K562 (cell line): ENCODE data around the gene NSG2. TPM values are rescaled to one million over a fixed set of nuclear protein-coding genes. Genes with fewer than 3 reads are reported as not detected.
A peak's percentile ranks its signal among the peaks of the same experiment; 100 is the strongest.

Experiments used
- ATAC-seq: fragments of 200-7000 bp; cut with Tn5 transposase; 3 replicates; pipeline ENCODE4 v1.9.1; 2020; ENCODE audit warnings: moderate library complexity
- BruUV-seq: library from RNA; stranded (reverse); fragments of 400-500 nt; replicated peaks from 2 replicates; lab custom pipeline; 2021; lab: Mats Ljungman, UMichigan
- CTCF ChIA-PET: fragments of 300-600 bp; formaldehyde crosslinking; extraction: SDS; loops from one replicate; lab custom pipeline; 2021; ENCODE audit warnings: low intra/inter-chr PET ratio; lab: Yijun Ruan, JAX
- POLR2A ChIA-PET: fragments of 300-600, 350-650 bp; sonication (Branson Sonifier 250); formaldehyde crosslinking; extraction: SDS; loops from one replicate; lab custom pipeline; 2021; ENCODE audit warnings: antibody characterized with exemption, inconsistent platforms; lab: Yijun Ruan, JAX
- DNase-seq, 4 experiments: peaks; one replicate each; pipeline versions ENCODE4 v3.0.0 to v3.0.0-alpha.2; 2011 to 2018; ENCODE audit warnings: low spot score in 3 of 4, mixed read lengths in 3 of 4; ENCODE audit errors: extremely low read depth in 1 of 4
- FAIRE-seq: peaks from 2 replicates; lab custom pipeline; 2011; peaks lifted over from hg19 to GRCh38; lab: Jason Lieb, UNC
- H2AFZ ChIP-seq: 2 replicates; pipeline ENCODE4 v1.6.0; 2011; ENCODE audit warnings: low read depth, low read length, control low read depth, inconsistent platforms
- H3K27ac ChIP-seq: fragments of 200-600 bp; 3 replicates; pipeline ENCODE4 v1.8.0; 2011; ENCODE audit warnings: low read depth, mild to moderate bottlenecking, control low read depth, inconsistent platforms, low read length, moderate library complexity, mixed read lengths; ENCODE audit errors: extremely low read depth
- H3K27me3 ChIP-seq, 2 experiments: fragments of 300-600 bp in 1 of 2; 2 replicates in 1 of 2; 3 replicates in 1 of 2; pipeline versions ENCODE4 v1.6.0 to v1.8.0; 2011; ENCODE audit warnings: inconsistent platforms in 2 of 2, low read length in 2 of 2, mild to moderate bottlenecking in 1 of 2, mixed read lengths in 1 of 2, moderate library complexity in 1 of 2; ENCODE audit not compliant: control insufficient read depth in 2 of 2, insufficient read depth in 2 of 2
- H3K36me3 ChIP-seq: fragments of 300-600 bp; 3 replicates; pipeline ENCODE4 v1.8.0; 2011; ENCODE audit warnings: mild to moderate bottlenecking, low read length, inconsistent platforms; ENCODE audit not compliant: control insufficient read depth, insufficient read depth
- H3K4me1 ChIP-seq, 2 experiments: fragments of 200-600 bp in 1 of 2; replicated peaks in 1 of 2; 2 replicates in 1 of 2; 3 replicates in 1 of 2; pipeline versions ENCODE4 v1.5.1 to v1.8.0; 2011; ENCODE audit warnings: inconsistent platforms in 2 of 2, low read length in 2 of 2, mild to moderate bottlenecking in 1 of 2, mixed read lengths in 1 of 2, moderate library complexity in 1 of 2; ENCODE audit not compliant: control insufficient read depth in 2 of 2, insufficient read depth in 2 of 2
- H3K4me2 ChIP-seq: 2 replicates; pipeline ENCODE4 v1.6.1; 2011; ENCODE audit warnings: low read length, control low read depth, inconsistent platforms, mixed read lengths; ENCODE audit not compliant: insufficient read depth
- H3K4me3 ChIP-seq: fragments of 200-600 bp; sonication (generic), shearing (Covaris generic); 2 replicates; pipeline ENCODE4 v1.5.1; 2016; ENCODE audit warnings: control low read depth, inconsistent platforms
- H3K79me2 ChIP-seq: fragments of 200-600 bp; 3 replicates; pipeline ENCODE4 v1.8.0; 2011; ENCODE audit warnings: low read length, inconsistent platforms; ENCODE audit not compliant: control insufficient read depth, insufficient read depth
- H3K9ac ChIP-seq, 2 experiments: 2 replicates each; pipeline versions ENCODE4 v1.6.0 to v1.6.1; 2011; ENCODE audit warnings: low read depth in 2 of 2, low read length in 2 of 2, control low read depth in 1 of 2, inconsistent platforms in 1 of 2, mild to moderate bottlenecking in 1 of 2, mixed read lengths in 1 of 2; ENCODE audit not compliant: insufficient read depth in 1 of 2
- H3K9me1 ChIP-seq: one replicate; pipeline ENCODE4 v1.6.0; 2011; ENCODE audit warnings: inconsistent platforms, mild to moderate bottlenecking, low read length, moderate library complexity; ENCODE audit not compliant: control insufficient read depth, insufficient read depth
- H3K9me3 ChIP-seq: replicated peaks from 2 replicates; pipeline ENCODE4 v1.5.1; 2011; ENCODE audit warnings: low read depth, low read length, inconsistent platforms; ENCODE audit not compliant: control insufficient read depth, insufficient read depth
- H4K20me1 ChIP-seq: replicated peaks from 2 replicates; pipeline ENCODE4 v1.6.1; 2011; ENCODE audit warnings: low read length, inconsistent platforms, mixed read lengths; ENCODE audit not compliant: control insufficient read depth, insufficient read depth
- BRD4 ChIP-seq: fragments of 200-600 bp; sonication (generic); IDR thresholded peaks from 2 replicates; pipeline ENCODE4 v1.6.1; 2017; ENCODE audit warnings: inconsistent platforms
- FOSL1 ChIP-seq: fragments of 200-800 bp; sonication (Bioruptor generic); conservative IDR thresholded peaks from 2 replicates; pipeline ENCODE4 v1.6.1; 2016; ENCODE audit warnings: missing genetic modification characterization, missing compliant biosample characterization
- HLTF ChIP-seq: fragments of 450-650 bp; IDR thresholded peaks from 2 replicates; pipeline ENCODE4 v1.6.1; 2016
- LCOR ChIP-seq: sonication (generic); formaldehyde crosslinking; IDR thresholded peaks from 2 replicates; pipeline ENCODE4 v1.8.0; 2022; ENCODE audit warnings: mild to moderate bottlenecking, missing genetic modification reagents
- NRF1 ChIP-seq, 2 experiments: fragments of 450-650 bp; IDR thresholded peaks in 1 of 2; conservative IDR thresholded peaks in 1 of 2; 2 replicates each; pipeline ENCODE4 v1.6.1; 2014; ENCODE audit warnings: mild to moderate bottlenecking in 2 of 2
- PML ChIP-seq: IDR thresholded peaks from 2 replicates; pipeline ENCODE4 v1.6.1; 2012; ENCODE audit warnings: low read length, inconsistent platforms
- POLR2A ChIP-seq: fragments of 450-650 bp; conservative IDR thresholded peaks from 2 replicates; pipeline ENCODE4 v1.6.1; 2016
- PTTG1 ChIP-seq: fragments of 450-650 bp; IDR thresholded peaks from 2 replicates; pipeline ENCODE4 v1.6.1; 2016; ENCODE audit warnings: low read depth, mild to moderate bottlenecking, missing genetic modification characterization, missing compliant biosample characterization
- TARDBP ChIP-seq: fragments of 450-650 bp; IDR thresholded peaks from 2 replicates; pipeline ENCODE4 v1.6.1; 2016
- TEAD1 ChIP-seq, 2 experiments: fragments of 450-650 bp in 1 of 2; sonication (generic) in 1 of 2; formaldehyde crosslinking; IDR thresholded peaks; 2 replicates each; pipeline versions ENCODE4 v1.4.0 to v1.8.0; 2020 to 2022; ENCODE audit warnings: mild to moderate bottlenecking in 2 of 2, missing genetic modification reagents in 1 of 2
- TFAM ChIP-seq: fragments of 250-450 bp; sonication (Bioruptor Pico); conservative IDR thresholded peaks from 2 replicates; pipeline ENCODE4 v1.5.0; 2021; ENCODE audit warnings: mild to moderate bottlenecking, moderate library complexity
- ZNF124 ChIP-seq: sonication (generic); formaldehyde crosslinking; IDR thresholded peaks from 2 replicates; pipeline ENCODE4 v1.8.1; 2022; ENCODE audit warnings: missing genetic modification reagents
- WGBS: fragments of 100-300 bp; shearing (Covaris generic); methylation state at CpG from one replicate; pipeline ENCODE4 v1.1.6; 2016; ENCODE audit warnings: low coverage, mixed read lengths; ENCODE audit not compliant: insufficient coverage; ENCODE audit errors: missing lambda C conversion rate; 5-methylcytosine and 5-hydroxymethylcytosine counted together
- in situ Hi-C: fragments of 300-500 bp; cut with MboI; formaldehyde crosslinking; loops from 4 replicates; pipeline ENCODE4 v1.15.0; 2018; ENCODE audit warnings: inconsistent platforms, mixed read lengths
- intact Hi-C: fragments of 100-400 bp; cut with micrococcal nuclease; formaldehyde crosslinking; loops from 2 replicates; pipeline ENCODE4 v1.14.2; 2022
- polyA plus RNA-seq, 8 experiments: library from polyadenylated mRNA; depleted of rRNA in 4 of 8; stranded (reverse) in 5 of 8; unstranded in 3 of 8; fragments of >200 nt; fragmentation: Nextera tagmentation in 2 of 8; fragmentation: Illumina TruSeq in 1 of 8; extraction: Ambion mirVana in 2 of 8; extraction: Trizol in 1 of 8; gene quantifications; 2 replicates each; pipeline versions ENCODE4 v1.2.1 to v1.2.3, GENCODE V29; 2011 to 2014; ENCODE audit warnings: inconsistent platforms in 1 of 8, missing spikeins in 1 of 8
- total RNA-seq, 7 experiments: library from RNA; depleted of rRNA in 6 of 7; stranded (reverse); fragments of >200 nt in 6 of 7; fragmentation: Illumina TruSeq in 2 of 7; extraction: Trizol in 2 of 7; gene quantifications; 2 replicates each; pipeline versions ENCODE4 v1.2.1 to v1.2.3, GENCODE V29; 2011 to 2021; ENCODE audit warnings: low replicate concordance in 1 of 7
- TF ChIP-seq, protein P1 (sequence below): fragments of 250-450 bp; sonication (Bioruptor Pico); IDR thresholded peaks from 2 replicates; pipeline ENCODE4 v1.8.0; 2022; ENCODE audit warnings: inconsistent platforms, mild to moderate bottlenecking, moderate library complexity, borderline replicate concordance
- TF ChIP-seq, protein P2 (sequence below): fragments of 450-650 bp; IDR thresholded peaks from 2 replicates; pipeline ENCODE4 v1.6.1; 2016; ENCODE audit warnings: missing biosample characterization, missing genetic modification characterization
- TF ChIP-seq, protein P3 (sequence below): fragments of 250-450 bp; sonication (Bioruptor Pico); IDR thresholded peaks from 2 replicates; pipeline ENCODE4 v1.4.0; 2020; ENCODE audit warnings: borderline replicate concordance
- TF ChIP-seq, protein P4 (sequence below): sonication (generic); formaldehyde crosslinking; IDR thresholded peaks from 2 replicates; pipeline ENCODE4 v1.8.0; 2022; ENCODE audit warnings: mild to moderate bottlenecking, missing genetic modification reagents, borderline replicate concordance

NSG2 gene
- total and polyA plus RNA-seq, 9 of the 15 experiments (the other 6 are each of a cell fraction or from before 2014, with no cell fraction given) = not detected

DNA sequence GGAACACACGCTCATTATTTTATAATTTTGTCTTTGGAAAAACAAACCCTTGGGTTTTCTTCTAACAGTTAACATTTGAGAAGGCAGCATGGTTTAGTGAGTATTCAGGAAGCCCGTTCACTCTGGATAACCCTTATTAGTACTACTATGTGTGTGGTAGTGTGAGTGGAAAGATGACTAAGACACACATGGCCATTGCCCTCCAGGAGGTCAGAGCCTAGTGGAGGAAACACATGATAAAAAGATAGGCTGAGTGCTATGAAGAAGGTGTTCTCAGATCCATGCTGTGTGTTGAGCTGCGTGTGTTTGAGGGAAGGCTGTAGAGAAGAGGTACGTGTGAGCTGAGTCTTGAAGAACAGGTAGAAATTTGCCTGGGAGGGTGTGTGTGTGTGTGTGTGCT, 48.2 kb upstream of the NSG2 start (continued):
- TF ChIP-seq, protein P1, sequence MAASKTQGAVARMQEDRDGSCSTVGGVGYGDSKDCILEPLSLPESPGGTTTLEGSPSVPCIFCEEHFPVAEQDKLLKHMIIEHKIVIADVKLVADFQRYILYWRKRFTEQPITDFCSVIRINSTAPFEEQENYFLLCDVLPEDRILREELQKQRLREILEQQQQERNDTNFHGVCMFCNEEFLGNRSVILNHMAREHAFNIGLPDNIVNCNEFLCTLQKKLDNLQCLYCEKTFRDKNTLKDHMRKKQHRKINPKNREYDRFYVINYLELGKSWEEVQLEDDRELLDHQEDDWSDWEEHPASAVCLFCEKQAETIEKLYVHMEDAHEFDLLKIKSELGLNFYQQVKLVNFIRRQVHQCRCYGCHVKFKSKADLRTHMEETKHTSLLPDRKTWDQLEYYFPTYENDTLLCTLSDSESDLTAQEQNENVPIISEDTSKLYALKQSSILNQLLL (CRISPR knock-in tag) = no peak
- TF ChIP-seq PTTG1 (no peak), NRF1 (conservative IDR thresholded peaks at IDR 0.05 in 1 of 2, IDR thresholded peaks at IDR 0.05 in 1 of 2) (no peak), FOSL1 (peak; percentile 86), HLTF (no peak)

DNA sequence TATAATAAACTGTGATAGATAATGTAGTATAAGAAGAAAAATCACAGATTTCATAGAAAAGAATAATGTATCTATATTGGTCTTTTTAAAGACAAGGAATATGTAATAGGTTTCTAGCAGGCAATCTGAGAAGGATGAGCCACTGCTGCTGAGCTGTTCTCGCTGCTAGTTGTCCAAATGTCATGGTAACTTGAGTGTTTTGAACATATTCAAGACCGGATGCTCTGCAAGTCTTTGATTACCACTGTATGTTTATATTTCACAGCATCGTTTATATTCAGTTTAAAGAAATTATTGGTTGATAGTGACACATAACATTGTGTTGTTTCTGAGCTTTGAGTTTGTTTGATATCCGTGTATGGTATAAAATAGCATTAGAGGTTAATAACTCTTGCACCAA, 47.0 kb upstream of the NSG2 start:
- Histone ChIP-seq H3K4me1 (no peaks in the 10 kb centered on the region; a peak in 1 of 5 replicates), H3K27me3 (peaks cover 4 to 7% of the 10 kb centered on the region in 2 experiments; a peak in 3 of 5 replicates), H3K4me2 (no peak overlapping the region), H3K9me1 (no peaks in the 10 kb centered on the region), H4K20me1 (no peaks in the 10 kb centered on the region), H3K36me3 (no peaks in the 10 kb centered on the region), H3K4me3 (no peak overlapping the region), H2AFZ (no peak overlapping the region), H3K9ac (no peak overlapping the region), H3K79me2 (no peaks in the 10 kb centered on the region), H3K27ac (no peak overlapping the region), H3K9me3 (no peaks in the 10 kb centered on the region)
- FAIRE-seq (no peak), ATAC-seq (no peak), DNase-seq (no peak)
- ChIA-PET POLR2A (no interaction called here), CTCF (no interaction called here)
- BruUV-seq = no TSS peak
- WGBS = 0% methylated on average over 4 of the region's 4 CpGs
- no peak for TF ChIP-seq TARDBP
- no peak for TF ChIP-seq POLR2A
- TF ChIP-seq TEAD1 (CRISPR knock-in tag; IDR thresholded peaks at IDR 0.05) = no peak
- TF ChIP-seq PML = no peak
- TF ChIP-seq, protein P2, sequence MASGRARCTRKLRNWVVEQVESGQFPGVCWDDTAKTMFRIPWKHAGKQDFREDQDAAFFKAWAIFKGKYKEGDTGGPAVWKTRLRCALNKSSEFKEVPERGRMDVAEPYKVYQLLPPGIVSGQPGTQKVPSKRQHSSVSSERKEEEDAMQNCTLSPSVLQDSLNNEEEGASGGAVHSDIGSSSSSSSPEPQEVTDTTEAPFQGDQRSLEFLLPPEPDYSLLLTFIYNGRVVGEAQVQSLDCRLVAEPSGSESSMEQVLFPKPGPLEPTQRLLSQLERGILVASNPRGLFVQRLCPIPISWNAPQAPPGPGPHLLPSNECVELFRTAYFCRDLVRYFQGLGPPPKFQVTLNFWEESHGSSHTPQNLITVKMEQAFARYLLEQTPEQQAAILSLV (tag) = no peak
- no peak for TF ChIP-seq BRD4
- TF ChIP-seq, protein P3, sequence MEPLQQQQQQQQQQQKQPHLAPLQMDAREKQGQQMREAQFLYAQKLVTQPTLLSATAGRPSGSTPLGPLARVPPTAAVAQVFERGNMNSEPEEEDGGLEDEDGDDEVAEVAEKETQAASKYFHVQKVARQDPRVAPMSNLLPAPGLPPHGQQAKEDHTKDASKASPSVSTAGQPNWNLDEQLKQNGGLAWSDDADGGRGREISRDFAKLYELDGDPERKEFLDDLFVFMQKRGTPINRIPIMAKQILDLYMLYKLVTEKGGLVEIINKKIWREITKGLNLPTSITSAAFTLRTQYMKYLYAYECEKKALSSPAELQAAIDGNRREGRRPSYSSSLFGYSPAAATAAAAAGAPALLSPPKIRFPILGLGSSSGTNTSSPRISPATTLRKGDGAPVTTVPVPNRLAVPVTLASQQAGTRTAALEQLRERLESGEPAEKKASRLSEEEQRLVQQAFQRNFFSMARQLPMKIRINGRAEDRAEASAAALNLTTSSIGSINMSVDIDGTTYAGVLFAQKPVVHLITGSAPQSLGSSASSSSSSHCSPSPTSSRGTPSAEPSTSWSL (CRISPR knock-in tag) = no peak
- TF ChIP-seq, protein P4, sequence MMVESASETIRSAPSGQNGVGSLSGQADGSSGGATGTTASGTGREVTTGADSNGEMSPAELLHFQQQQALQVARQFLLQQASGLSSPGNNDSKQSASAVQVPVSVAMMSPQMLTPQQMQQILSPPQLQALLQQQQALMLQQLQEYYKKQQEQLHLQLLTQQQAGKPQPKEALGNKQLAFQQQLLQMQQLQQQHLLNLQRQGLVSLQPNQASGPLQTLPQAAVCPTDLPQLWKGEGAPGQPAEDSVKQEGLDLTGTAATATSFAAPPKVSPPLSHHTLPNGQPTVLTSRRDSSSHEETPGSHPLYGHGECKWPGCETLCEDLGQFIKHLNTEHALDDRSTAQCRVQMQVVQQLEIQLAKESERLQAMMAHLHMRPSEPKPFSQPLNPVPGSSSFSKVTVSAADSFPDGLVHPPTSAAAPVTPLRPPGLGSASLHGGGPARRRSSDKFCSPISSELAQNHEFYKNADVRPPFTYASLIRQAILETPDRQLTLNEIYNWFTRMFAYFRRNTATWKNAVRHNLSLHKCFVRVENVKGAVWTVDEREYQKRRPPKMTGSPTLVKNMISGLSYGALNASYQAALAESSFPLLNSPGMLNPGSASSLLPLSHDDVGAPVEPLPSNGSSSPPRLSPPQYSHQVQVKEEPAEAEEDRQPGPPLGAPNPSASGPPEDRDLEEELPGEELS (CRISPR knock-in tag) = no peak
- no peak for TF ChIP-seq LCOR
- no peak for TF ChIP-seq ZNF124 (CRISPR knock-in tag)
- no peak for TF ChIP-seq TFAM (CRISPR knock-in tag)
- in situ Hi-C loops (no loop called here), intact Hi-C loops (no loop called here)
